SU-DHL-6 (cell line): ENCODE measurements around the gene THAP2.

Source experiments
- H2AFZ ChIP-seq: fragments of 200-600 bp; sonication (generic); 2 replicates; pipeline ENCODE4 v1.6.1; 2014; ENCODE audit warnings: low read depth, mild to moderate bottlenecking, moderate library complexity, mixed read lengths, antibody characterized with exemption, low read length; ENCODE audit not compliant: severe bottlenecking
- H3F3A ChIP-seq: fragments of 200-600 bp; shearing (Covaris generic); 2 replicates; pipeline ENCODE4 v1.6.0; 2016; ENCODE audit warnings: antibody characterized with exemption, mild to moderate bottlenecking; ENCODE audit not compliant: insufficient read depth
- H3K27ac ChIP-seq: fragments of 200-600 bp; sonication (generic); 2 replicates; pipeline ENCODE4 v1.5.1; 2016; ENCODE audit warnings: low read depth, mild to moderate bottlenecking, low read length, moderate library complexity, mixed read lengths
- H3K27me3 ChIP-seq: fragments of 200-600 bp; sonication (generic), shearing (Covaris generic); 2 replicates; pipeline ENCODE4 v1.6.0; 2014; ENCODE audit warnings: mild to moderate bottlenecking, low read length
- H3K36me3 ChIP-seq: fragments of 200-600 bp; sonication (generic); 2 replicates; pipeline ENCODE4 v1.6.1; 2014; ENCODE audit warnings: mild to moderate bottlenecking, low read length, mixed read lengths
- H3K4me2 ChIP-seq: fragments of 300-600, 200-600 bp; shearing (Covaris generic), sonication (generic); 2 replicates; pipeline ENCODE4 v1.6.0; 2014; ENCODE audit warnings: low read length, low read depth, mild to moderate bottlenecking; ENCODE audit not compliant: poor library complexity, severe bottlenecking
- H3K4me3 ChIP-seq: fragments of 200-600 bp; sonication (generic); 2 replicates; pipeline ENCODE4 v1.5.1; 2014; ENCODE audit warnings: antibody characterized with exemption, low read length, mild to moderate bottlenecking, mixed read lengths; ENCODE audit not compliant: insufficient read depth, poor library complexity, severe bottlenecking
- H3K79me2 ChIP-seq: fragments of 200-600 bp; sonication (generic); 2 replicates; pipeline ENCODE4 v1.6.1; 2014; ENCODE audit warnings: mild to moderate bottlenecking, low read length, moderate library complexity; ENCODE audit not compliant: insufficient read depth
- H3K9ac ChIP-seq: fragments of 200-600 bp; sonication (generic); 2 replicates; pipeline ENCODE4 v1.7.0; 2014; ENCODE audit warnings: mild to moderate bottlenecking, low read length
- H3K9me2 ChIP-seq: fragments of 200-600 bp; sonication (generic); replicated peaks from 2 replicates; pipeline ENCODE4 v1.6.1; 2014; ENCODE audit warnings: low read length; ENCODE audit not compliant: insufficient read depth
- H3K9me3 ChIP-seq: fragments of 200-600 bp; sonication (generic); 2 replicates; pipeline ENCODE4 v1.6.1; 2014; ENCODE audit warnings: low read length, mixed read lengths; ENCODE audit not compliant: insufficient read depth
- H4K20me1 ChIP-seq: fragments of 200-600 bp; sonication (generic); 2 replicates; pipeline ENCODE4 v1.6.1; 2014; ENCODE audit warnings: low read depth, mild to moderate bottlenecking, antibody characterized with exemption, low read length, moderate library complexity, mixed read lengths
- CTCF ChIP-seq: fragments of 200-600 bp; sonication (generic); IDR thresholded peaks from one replicate; pipeline ENCODE4 v1.5.1; 2017; ENCODE audit warnings: antibody characterized with exemption, mild to moderate bottlenecking, low read length, moderate library complexity; ENCODE audit not compliant: insufficient read depth, poor library complexity, severe bottlenecking
- EZH2phosphoT487 ChIP-seq: fragments of 200-600 bp; sonication (generic), shearing (Covaris generic); conservative IDR thresholded peaks from 2 replicates; pipeline ENCODE4 v1.6.1; 2018; ENCODE audit warnings: mild to moderate bottlenecking, antibody characterized with exemption, low read length, moderate library complexity, mixed read lengths

The THAP2 gene

GRCh38 chr12:71626098-71626497 lies 38.0 kb upstream of the THAP2 start:
- no peak for TF ChIP-seq CTCF
- TF ChIP-seq EZH2phosphoT487 = no peak
- Histone ChIP-seq H3K9me2 (no peaks in the 10 kb centered on the region), H2AFZ (no peak overlapping the region), H3K36me3 (peaks cover 88% of the 10 kb centered on the region), H3K27me3 (no peaks in the 10 kb centered on the region), H3K9ac (no peak overlapping the region), H4K20me1 (no peaks in the 10 kb centered on the region), H3K4me3 (no peak overlapping the region), H3K27ac (no peak overlapping the region), H3F3A (peaks cover 13% of the 10 kb centered on the region), H3K79me2 (no peaks in the 10 kb centered on the region; the same call in 1 of the 2 replicates), H3K9me3 (no peaks in the 10 kb centered on the region), H3K4me2 (no peak overlapping the region)

- no peaks in the 10 kb centered on the region; the same call in 1 of the 2 replicates for H3K79me2 ChIP-seq
- TF ChIP-seq CTCF (no peak), EZH2phosphoT487 (no peak)
- H3K9me2 ChIP-seq = no peaks in the 10 kb centered on the region
- no peak overlapping the region for H2AFZ ChIP-seq
- no peak overlapping the region for H3K4me2 ChIP-seq
- H3K4me3 ChIP-seq = no peak overlapping the region
- no peaks in the 10 kb centered on the region for H3K9me3 ChIP-seq
- H3K27me3 ChIP-seq = no peaks in the 10 kb centered on the region
- H3K9ac ChIP-seq = no peak overlapping the region
- H3K27ac ChIP-seq = no peak overlapping the region
- H4K20me1 ChIP-seq = no peaks in the 10 kb centered on the region
- H3K36me3 ChIP-seq = peaks cover 92% of the 10 kb centered on the region
- peaks cover 17% of the 10 kb centered on the region for H3F3A ChIP-seq
Measured at GRCh38 chr12:71626768-71627167, 37.3 kb upstream of the THAP2 start.

GRCh38 chr12:71627438-71628002 lies 36.6 kb upstream of the THAP2 start:
- H3K4me2 ChIP-seq = no peak overlapping the region
- H3K36me3 ChIP-seq = peaks cover 92% of the 10 kb centered on the region
- no peak overlapping the region for H3K9ac ChIP-seq
- H3K9me3 ChIP-seq = no peaks in the 10 kb centered on the region
- H3F3A ChIP-seq = peaks cover 19% of the 10 kb centered on the region
- no peaks in the 10 kb centered on the region for H3K27me3 ChIP-seq
- no peaks in the 10 kb centered on the region; the same call in 1 of the 2 replicates for H3K79me2 ChIP-seq
- H3K9me2 ChIP-seq = no peaks in the 10 kb centered on the region
- no peak overlapping the region for H3K4me3 ChIP-seq
- no peak overlapping the region for H3K27ac ChIP-seq
- no peaks in the 10 kb centered on the region for H4K20me1 ChIP-seq
- TF ChIP-seq EZH2phosphoT487 = no peak
- TF ChIP-seq CTCF = no peak
- H2AFZ ChIP-seq = no peak overlapping the region
